Esophagus squamous epithelium (tissue), 5 donors: ENCODE data around the gene TMEM80. TPM values are rescaled to one million over a fixed set of nuclear protein-coding genes. Genes with fewer than 3 reads are reported as not detected.

Experiments used
- DNase-seq: peaks from one replicate; lab custom pipeline; 2025; lab: John Stamatoyannopoulos, UW
- H3K27ac ChIP-seq, 4 donors: fragments of 200-600 bp; sonication (generic); one replicate each; pipeline ENCODE4 v1.5.1; 2016 to 2019; ENCODE audit warnings: mild to moderate bottlenecking in 1 of 4
- H3K27me3 ChIP-seq, 4 donors: fragments of 200-600 bp; sonication (generic); 1 replicate in 3 of 4; 2 replicates in 1 of 4; pipeline versions ENCODE4 v1.5.1 to v1.6.0; 2017 to 2021; ENCODE audit warnings: antibody characterized with exemption in 1 of 4
- H3K36me3 ChIP-seq, 3 donors: fragments of 200-600 bp; sonication (generic); one replicate each; pipeline ENCODE4 v1.5.1; 2016 to 2019
- H3K4me1 ChIP-seq, 3 donors: fragments of 200-600 bp; sonication (generic); one replicate each; pipeline ENCODE4 v1.5.1; 2017 to 2019
- H3K4me3 ChIP-seq, 4 donors: fragments of 200-600 bp; sonication (generic); 1 replicate in 3 of 4; 2 replicates in 1 of 4; pipeline ENCODE4 v1.5.1; 2016 to 2019; ENCODE audit warnings: mild to moderate bottlenecking in 2 of 4, moderate library complexity in 1 of 4
- H3K9me3 ChIP-seq, 3 donors: fragments of 200-600 bp; sonication (generic); one replicate each; pipeline ENCODE4 v1.5.1; 2016 to 2019
- POLR2A ChIP-seq, 4 donors: fragments of 450-650 bp; IDR thresholded peaks; one replicate each; pipeline ENCODE4 v1.6.1; 2017; ENCODE audit warnings: antibody characterized with exemption in 4 of 4, mild to moderate bottlenecking in 4 of 4, moderate library complexity in 3 of 4
- WGBS, 2 donors: methylation state at CpG; one replicate each; pipeline ENCODE4 v1.1.5; 2018; 5-methylcytosine and 5-hydroxymethylcytosine counted together
- intact Hi-C: fragments of 100-400 bp; cut with DNase I; formaldehyde crosslinking; loops from one replicate; pipeline ENCODE4 v1.15.0; 2022
- total RNA-seq, 4 donors: library from RNA; depleted of rRNA; stranded (reverse); fragments of >200 nt; gene quantifications; one replicate each; pipeline ENCODE4 v1.1.0, GENCODE V29; 2016
- TF ChIP-seq, protein P1 (sequence below), 6 experiments: fragments of 450-650 bp in 4 of 6; fragments of 200-600 bp in 2 of 6; sonication (generic) in 2 of 6; IDR thresholded peaks; one replicate each; pipeline ENCODE4 v1.5.1; 2016 to 2019; ENCODE audit warnings: antibody characterized with exemption in 6 of 6, mild to moderate bottlenecking in 4 of 6, moderate library complexity in 4 of 6
- donor health status: DM: yes; HTN: yes; CAD: no.

Gene TMEM80
- total RNA-seq, 4 donors from 2014 or later = 16.1 to 55.3 (median 18.1) TPM

DNA sequence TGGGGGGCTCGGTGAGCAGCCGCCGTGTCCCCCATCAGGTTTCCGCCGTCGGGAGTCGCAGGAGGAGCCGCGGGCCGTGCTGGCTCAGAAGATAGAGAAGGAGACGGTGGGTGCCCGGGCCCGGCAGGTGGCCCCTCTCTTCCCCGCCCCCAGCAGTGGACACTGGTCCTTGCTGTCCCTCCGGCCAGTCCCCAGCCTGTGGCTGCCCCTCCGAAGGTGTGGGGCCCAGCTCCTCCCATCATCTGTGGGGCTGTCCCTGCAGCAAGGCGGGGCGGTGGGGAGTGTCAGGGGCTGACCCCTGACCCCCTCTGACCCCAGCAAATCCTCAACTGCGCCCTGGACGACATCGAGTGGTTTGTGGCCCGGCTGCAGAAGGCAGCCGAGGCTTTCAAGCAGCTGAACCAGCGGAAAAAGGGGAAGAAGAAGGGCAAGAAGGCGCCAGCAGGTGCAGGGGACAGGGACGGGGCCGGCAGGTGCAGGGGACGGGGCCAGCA lies 25.7 kb downstream of the TMEM80 start:
- WGBS, 2 donors = 60 to 78% methylated on average over 3 to 6 of the region's 28 CpGs
- Histone ChIP-seq H3K27me3 (peaks cover 0 to 63% (median 3%) of the 10 kb centered on the region in 4 donors), H3K4me1 (peaks cover 23 to 73% (median 29%) of the 10 kb centered on the region in 3 donors), H3K4me3 (peak overlapping the region in 2 of 4 donors; percentile 20 to 46), H3K9me3 (no peaks in the 10 kb centered on the region), H3K36me3 (peaks cover 12 to 79% (median 22%) of the 10 kb centered on the region in 3 donors), H3K27ac (peak overlapping the region in 1 of 4 donors; percentile 3)
- intact Hi-C loops = loop anchor here (5.0 to 10.0 kb wide), 2 partner anchors 56 to 164 kb away; no protein-coding TSS in a partner anchor
- TF ChIP-seq, protein P1, sequence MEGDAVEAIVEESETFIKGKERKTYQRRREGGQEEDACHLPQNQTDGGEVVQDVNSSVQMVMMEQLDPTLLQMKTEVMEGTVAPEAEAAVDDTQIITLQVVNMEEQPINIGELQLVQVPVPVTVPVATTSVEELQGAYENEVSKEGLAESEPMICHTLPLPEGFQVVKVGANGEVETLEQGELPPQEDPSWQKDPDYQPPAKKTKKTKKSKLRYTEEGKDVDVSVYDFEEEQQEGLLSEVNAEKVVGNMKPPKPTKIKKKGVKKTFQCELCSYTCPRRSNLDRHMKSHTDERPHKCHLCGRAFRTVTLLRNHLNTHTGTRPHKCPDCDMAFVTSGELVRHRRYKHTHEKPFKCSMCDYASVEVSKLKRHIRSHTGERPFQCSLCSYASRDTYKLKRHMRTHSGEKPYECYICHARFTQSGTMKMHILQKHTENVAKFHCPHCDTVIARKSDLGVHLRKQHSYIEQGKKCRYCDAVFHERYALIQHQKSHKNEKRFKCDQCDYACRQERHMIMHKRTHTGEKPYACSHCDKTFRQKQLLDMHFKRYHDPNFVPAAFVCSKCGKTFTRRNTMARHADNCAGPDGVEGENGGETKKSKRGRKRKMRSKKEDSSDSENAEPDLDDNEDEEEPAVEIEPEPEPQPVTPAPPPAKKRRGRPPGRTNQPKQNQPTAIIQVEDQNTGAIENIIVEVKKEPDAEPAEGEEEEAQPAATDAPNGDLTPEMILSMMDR (IDR thresholded peaks at IDR 0.05) = no peak
- TF ChIP-seq POLR2A (IDR thresholded peaks at IDR 0.05) = no peak
- DNase-seq = no peak

DNA sequence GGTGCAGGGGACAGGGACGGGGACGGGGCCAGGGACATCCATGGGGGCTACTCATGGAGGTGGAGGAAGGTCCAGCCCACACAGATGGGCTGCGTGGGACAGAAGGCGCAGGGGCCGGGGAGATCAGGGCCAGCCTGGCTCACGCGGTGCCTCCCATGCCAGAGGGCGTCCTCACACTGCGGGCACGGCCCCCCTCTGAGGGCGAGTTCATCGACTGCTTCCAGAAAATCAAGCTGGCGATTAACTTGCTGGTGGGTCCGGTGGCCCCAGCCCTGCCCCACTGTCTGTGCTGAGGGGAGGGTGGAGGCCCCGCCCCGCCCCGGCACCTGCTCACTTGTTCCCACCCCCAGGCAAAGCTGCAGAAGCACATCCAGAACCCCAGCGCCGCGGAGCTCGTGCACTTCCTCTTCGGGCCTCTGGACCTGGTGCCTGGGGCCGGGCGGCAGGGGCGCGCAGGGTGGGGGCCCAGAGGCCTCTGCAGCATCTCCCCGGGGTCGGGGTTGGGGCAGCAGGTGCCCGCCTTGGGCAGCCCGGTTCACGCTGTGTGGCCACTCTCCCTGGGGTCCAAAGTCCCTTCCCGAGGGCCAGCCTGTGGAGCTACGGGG lies 26.2 kb downstream of the TMEM80 start:
- no peak for DNase-seq
- Histone ChIP-seq H3K27ac (no peak overlapping the region), H3K9me3 (no peaks in the 10 kb centered on the region), H3K36me3 (peaks cover 12 to 78% (median 22%) of the 10 kb centered on the region in 3 donors), H3K27me3 (peaks cover 0 to 68% (median 3%) of the 10 kb centered on the region in 4 donors), H3K4me1 (peaks cover 28 to 73% (median 34%) of the 10 kb centered on the region in 3 donors), H3K4me3 (peak overlapping the region in 2 of 4 donors; percentile 9 to 30)
- intact Hi-C loops = loop anchor here (5.0 to 10.0 kb wide), 2 partner anchors 57 to 165 kb away; no protein-coding TSS in a partner anchor
- TF ChIP-seq, protein P1 (IDR thresholded peaks at IDR 0.05) = no peak
- no peak for TF ChIP-seq POLR2A (IDR thresholded peaks at IDR 0.05)
- WGBS, 2 donors = 20 to 73% methylated on average over 5 to 8 of the region's 33 CpGs

DNA sequence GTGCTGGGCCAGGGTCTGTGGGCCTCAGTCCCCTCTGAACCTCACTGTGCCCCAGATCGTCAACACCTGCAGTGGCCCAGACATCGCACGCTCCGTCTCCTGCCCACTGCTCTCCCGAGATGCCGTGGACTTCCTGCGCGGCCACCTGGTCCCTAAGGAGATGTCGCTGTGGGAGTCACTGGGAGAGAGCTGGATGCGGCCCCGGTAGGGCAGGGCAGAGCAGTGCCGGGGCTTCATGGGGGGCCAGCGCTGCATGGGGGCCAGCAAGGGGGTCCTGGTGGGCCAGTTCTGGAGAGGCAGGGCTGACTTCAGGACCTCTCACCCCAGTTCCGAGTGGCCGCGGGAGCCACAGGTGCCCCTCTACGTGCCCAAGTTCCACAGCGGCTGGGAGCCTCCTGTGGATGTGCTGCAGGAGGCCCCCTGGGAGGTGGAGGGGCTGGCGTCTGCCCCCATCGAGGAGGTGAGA lies 26.8 kb downstream of the TMEM80 start:
- WGBS, 2 donors = 49 to 80% methylated on average over 1 to 3 of the region's 20 CpGs
- H3K27ac ChIP-seq = no peak overlapping the region
- H3K4me3 ChIP-seq = peak overlapping the region in 2 of 4 donors; percentile 9 to 30
- DNase-seq = no peak
- TF ChIP-seq, protein P1 (IDR thresholded peaks at IDR 0.05) = no peak
- TF ChIP-seq POLR2A (IDR thresholded peaks at IDR 0.05) = no peak
- H3K27me3 ChIP-seq = peaks cover 0 to 68% (median 3%) of the 10 kb centered on the region in 4 donors
- H3K9me3 ChIP-seq = no peaks in the 10 kb centered on the region
- H3K4me1 ChIP-seq = peaks cover 33 to 73% (median 40%) of the 10 kb centered on the region in 3 donors
- H3K36me3 ChIP-seq = peaks cover 12 to 78% (median 22%) of the 10 kb centered on the region in 3 donors
- intact Hi-C loops = loop anchor here (5.0 to 10.0 kb wide), 2 partner anchors 58 to 165 kb away; no protein-coding TSS in a partner anchor

DNA sequence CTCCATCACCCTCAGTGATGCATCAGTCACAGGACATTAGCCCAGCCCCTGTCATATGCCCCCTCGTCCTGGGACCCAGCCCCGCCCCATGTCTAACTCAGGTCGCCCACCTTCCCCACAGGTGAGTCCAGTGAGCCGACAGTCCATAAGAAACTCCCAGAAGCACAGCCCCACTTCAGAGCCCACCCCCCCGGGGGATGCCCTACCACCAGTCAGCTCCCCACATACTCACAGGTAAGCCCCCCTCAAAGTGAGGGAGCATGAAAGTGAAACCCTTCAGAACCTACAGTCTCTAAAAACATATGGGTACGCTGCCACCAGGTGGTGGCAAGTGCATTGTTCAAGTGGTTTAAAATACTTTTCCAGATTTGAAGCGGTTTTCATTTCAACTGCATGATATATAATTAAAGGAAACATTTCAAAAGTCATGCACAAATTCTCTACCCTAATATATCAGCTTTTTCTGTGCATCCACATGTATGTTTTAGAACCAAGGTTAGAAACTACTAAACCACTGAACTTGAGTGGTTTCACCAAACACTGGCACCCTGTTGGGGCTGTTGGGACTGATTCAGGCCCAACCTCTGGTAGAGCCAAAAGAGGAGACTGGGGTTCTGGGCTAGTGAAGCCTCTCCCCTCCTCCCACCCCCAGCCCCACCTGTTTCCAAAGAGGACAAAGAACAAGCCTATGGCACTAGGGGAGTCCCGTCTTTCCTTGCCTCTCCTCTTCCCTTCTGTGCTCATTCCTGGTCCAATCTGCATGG lies 27.7 kb downstream of the TMEM80 start:
- no peak for DNase-seq
- 51 to 55% methylated on average over 3 of the region's 8 CpGs for WGBS, 2 donors
- TF ChIP-seq, protein P1 (IDR thresholded peaks at IDR 0.05) = peak; percentile 53 to 77 (median 59)
- TF ChIP-seq POLR2A (IDR thresholded peaks at IDR 0.05) = no peak
- intact Hi-C loops = loop anchor here (5.0 to 10.0 kb wide), 2 partner anchors 59 to 166 kb away; no protein-coding TSS in a partner anchor
- H3K27me3 ChIP-seq = peaks cover 0 to 73% (median 3%) of the 10 kb centered on the region in 4 donors
- peaks cover 40 to 80% (median 49%) of the 10 kb centered on the region in 3 donors for H3K4me1 ChIP-seq
- no peak overlapping the region for H3K27ac ChIP-seq
- no peak overlapping the region for H3K4me3 ChIP-seq
- no peaks in the 10 kb centered on the region for H3K9me3 ChIP-seq
- H3K36me3 ChIP-seq = peaks cover 12 to 71% (median 22%) of the 10 kb centered on the region in 3 donors
